HepG2 (cell line): Measurements from ENCODE around the gene FBXO24. TPM values are rescaled to one million over a fixed set of nuclear protein-coding genes. Genes with fewer than 3 reads are reported as not detected.
A peak's percentile ranks its signal among the peaks of the same experiment; 100 is the strongest.

ENCODE experiments used
- ATAC-seq: fragments of 200-7000 bp; cut with Tn5 transposase; 3 replicates; pipeline ENCODE4 v1.9.1; 2020; ENCODE audit warnings: mild to moderate bottlenecking, moderate library complexity
- Bru-seq: library from RNA; stranded (reverse); fragments of 400-500 nt; gene quantifications from one replicate; lab custom pipeline; 2021; lab: Mats Ljungman, UMichigan
- BruChase-seq, 2 experiments: library from RNA; stranded (reverse); fragments of 400-500 nt; gene quantifications; one replicate each; lab custom pipeline; 2021; lab: Mats Ljungman, UMichigan
- BruUV-seq: library from RNA; stranded (reverse); fragments of 400-500 nt; replicated peaks from 2 replicates; lab custom pipeline; 2021; lab: Mats Ljungman, UMichigan
- CTCF ChIA-PET: fragments of 300-600 bp; formaldehyde crosslinking; extraction: SDS; loops from one replicate; lab custom pipeline; 2021; ENCODE audit warnings: low total read pairs, inconsistent platforms, low intra/inter-chr PET ratio; lab: Yijun Ruan, JAX
- POLR2A ChIA-PET: fragments of 350-600 bp; sonication (Branson Sonifier 250); formaldehyde crosslinking; loops from one replicate; lab custom pipeline; 2020; ENCODE audit warnings: antibody characterized with exemption, inconsistent platforms; lab: Yijun Ruan, JAX
- DNase-seq: peaks from one replicate; pipeline ENCODE4 v3.0.0-alpha.2; 2015; ENCODE audit warnings: low spot score
- FAIRE-seq: peaks from 3 replicates; lab custom pipeline; 2011; peaks lifted over from hg19 to GRCh38; lab: Jason Lieb, UNC
- H2AFZ ChIP-seq: one replicate; pipeline ENCODE4 v1.6.1; 2011; ENCODE audit warnings: low read length, inconsistent platforms
- H3K27ac ChIP-seq: fragments of 300-600 bp; 3 replicates; pipeline ENCODE4 v1.8.0; 2011; ENCODE audit warnings: mixed run types, mild to moderate bottlenecking, mixed read lengths, low read length, inconsistent platforms; ENCODE audit not compliant: insufficient read depth; ENCODE audit errors: extremely low read length
- H3K27me3 ChIP-seq, 2 experiments: fragments of 200-600 bp in 1 of 2; 2 replicates in 1 of 2; 3 replicates in 1 of 2; pipeline versions ENCODE4 v1.6.0 to v1.8.0; 2011; ENCODE audit warnings: low read length in 2 of 2, mild to moderate bottlenecking in 2 of 2, moderate library complexity in 2 of 2, inconsistent platforms in 1 of 2; ENCODE audit not compliant: insufficient read depth in 2 of 2, control insufficient read depth in 1 of 2
- H3K36me3 ChIP-seq, 2 experiments: fragments of 200-600 bp in 1 of 2; replicated peaks in 1 of 2; 2 replicates in 1 of 2; 3 replicates in 1 of 2; pipeline versions ENCODE4 v1.5.1 to v1.8.0; 2011; ENCODE audit warnings: low read length in 2 of 2, inconsistent platforms in 1 of 2; ENCODE audit not compliant: insufficient read depth in 2 of 2, control insufficient read depth in 1 of 2
- H3K4me1 ChIP-seq: 2 replicates; pipeline ENCODE4 v1.5.1; 2012; ENCODE audit warnings: low read length, inconsistent platforms; ENCODE audit not compliant: insufficient read depth
- H3K4me2 ChIP-seq: 2 replicates; pipeline ENCODE4 v1.6.0; 2011; ENCODE audit warnings: low read depth, low read length, inconsistent platforms
- H3K4me3 ChIP-seq, 3 experiments: fragments of 200-600 bp in 1 of 3; sonication (generic), shearing (Covaris generic) in 1 of 3; replicated peaks in 1 of 3; 2 replicates each; pipeline ENCODE4 v1.5.1; 2011 to 2016; ENCODE audit warnings: low read length in 3 of 3, inconsistent platforms in 2 of 3, low read depth in 2 of 3, mild to moderate bottlenecking in 2 of 3, control low read depth in 1 of 3, mixed read lengths in 1 of 3; ENCODE audit not compliant: insufficient read depth in 1 of 3
- H3K79me2 ChIP-seq: one replicate; pipeline ENCODE4 v1.6.1; 2011; ENCODE audit warnings: low read length, inconsistent platforms; ENCODE audit not compliant: insufficient read depth
- H3K9ac ChIP-seq: 2 replicates; pipeline ENCODE4 v1.6.0; 2011; ENCODE audit warnings: mild to moderate bottlenecking, low read depth, low read length, inconsistent platforms; ENCODE audit not compliant: insufficient read depth
- H3K9me3 ChIP-seq: 2 replicates; pipeline ENCODE4 v1.5.1; 2012; ENCODE audit warnings: mild to moderate bottlenecking, low read length
- H4K20me1 ChIP-seq: 2 replicates; pipeline ENCODE4 v1.6.0; 2011; ENCODE audit warnings: inconsistent platforms, mild to moderate bottlenecking, low read length, moderate library complexity; ENCODE audit not compliant: insufficient read depth
- HDAC2 ChIP-seq: sonication (generic); formaldehyde crosslinking; IDR thresholded peaks from 2 replicates; pipeline ENCODE4 v1.4.0; 2020; ENCODE audit warnings: missing genetic modification reagents
- HOXA3 ChIP-seq: sonication (generic); formaldehyde crosslinking; IDR thresholded peaks from 2 replicates; pipeline ENCODE4 v1.5.0; 2020; ENCODE audit warnings: missing genetic modification reagents
- MAX ChIP-seq: IDR thresholded peaks from 2 replicates; pipeline ENCODE4 v1.6.1; 2012; ENCODE audit warnings: inconsistent platforms
- NFYB ChIP-seq: sonication (generic); formaldehyde crosslinking; IDR thresholded peaks from 2 replicates; pipeline ENCODE4 v1.4.0; 2020; ENCODE audit warnings: missing genetic modification reagents
- PCBP1 ChIP-seq: fragments of 200-400 bp; formaldehyde crosslinking; IDR thresholded peaks from 2 replicates; pipeline ENCODE4 v1.6.1; 2017; ENCODE audit warnings: mild to moderate bottlenecking, low read depth, low read length, borderline replicate concordance
- PHF20 ChIP-seq: sonication (generic); formaldehyde crosslinking; IDR thresholded peaks from 2 replicates; pipeline ENCODE4 v1.5.0; 2020; ENCODE audit warnings: mild to moderate bottlenecking, missing genetic modification reagents
- PHF5A ChIP-seq: IDR thresholded peaks from one replicate; pipeline ENCODE4 v1.6.1; 2018; ENCODE audit warnings: low read depth, missing genetic modification reagents; ENCODE audit not compliant: unreplicated experiment
- TFE3 ChIP-seq: IDR thresholded peaks from 2 replicates; pipeline ENCODE4 v1.6.1; 2016
- ZBTB10 ChIP-seq: sonication (generic); formaldehyde crosslinking; IDR thresholded peaks from 2 replicates; pipeline ENCODE4 v1.4.0; 2020; ENCODE audit warnings: missing genetic modification reagents, borderline replicate concordance
- ZFP90 ChIP-seq: sonication (generic); formaldehyde crosslinking; IDR thresholded peaks from 2 replicates; pipeline ENCODE4 v1.8.0; 2022; ENCODE audit warnings: missing genetic modification reagents, mild to moderate bottlenecking, inconsistent platforms, borderline replicate concordance
- ZNF713 ChIP-seq: sonication (generic); formaldehyde crosslinking; IDR thresholded peaks from 2 replicates; pipeline ENCODE4 v1.4.0; 2020; ENCODE audit warnings: mild to moderate bottlenecking, missing genetic modification reagents
- WGBS: methylation state at CpG from one replicate; pipeline ENCODE4 v1.1.6; 2017; ENCODE audit warnings: low lambda C conversion rate; 5-methylcytosine and 5-hydroxymethylcytosine counted together
- in situ Hi-C: cut with HindIII; loops from 2 replicates; pipeline ENCODE4 v1.10.0; 2017; ENCODE audit warnings: low pct_unique_long_range_greater_than_20kb; ENCODE audit not compliant: extremely low pct_ligation_motif_present
- intact Hi-C: fragments of 100-400 bp; cut with micrococcal nuclease; formaldehyde crosslinking; loops from one replicate; pipeline ENCODE4 v1.10.0; 2022; ENCODE audit not compliant: unreplicated experiment
- long read RNA-seq, 2 experiments: library from RNA in 1 of 2; library from polyadenylated mRNA in 1 of 2; stranded (forward) in 1 of 2; unstranded in 1 of 2; transcript quantifications; one replicate each; pipeline ENCODE4 v2.0.0, GENCODE V29; 2019 to 2022
- polyA minus RNA-seq, 3 experiments: library from RNA; depleted of rRNA, polyadenylated mRNA; stranded (reverse); fragments of >200 nt; gene quantifications; 2 replicates each; pipeline ENCODE4 v1.2.3, GENCODE V29; 2011; ENCODE audit warnings: low replicate concordance in 1 of 3
- polyA plus RNA-seq, 8 experiments: library from polyadenylated mRNA; depleted of rRNA in 3 of 8; stranded (reverse) in 7 of 8; unstranded in 1 of 8; fragments of >200 nt; fragmentation: Illumina TruSeq in 4 of 8; extraction: Trizol in 4 of 8; gene quantifications; 2 replicates each; pipeline versions ENCODE4 v1.2.1 to v1.2.3, GENCODE V29; 2011 to 2016; ENCODE audit warnings: low read depth in 4 of 8, missing spikeins in 1 of 8, mixed read lengths in 1 of 8; ENCODE audit not compliant: insufficient read depth in 1 of 8
- total RNA-seq, 5 experiments: library from RNA; depleted of rRNA; stranded (reverse); fragments of >200 nt; fragmentation: Illumina TruSeq; extraction: Trizol; gene quantifications; 2 replicates each; pipeline ENCODE4 v1.2.3, GENCODE V29; 2016; ENCODE audit warnings: low read depth in 1 of 5

The FBXO24 gene
- total RNA-seq (2016; rRNA removed; fragmentation: Illumina TruSeq; extraction: Trizol) (0.13 and 0.20 TPM in 2 replicates), polyA plus RNA-seq (2011; rRNA removed) (0.31 and 0.55 TPM in 2 replicates), polyA minus RNA-seq (2011; rRNA and poly(A)+ RNA removed; ENCODE audit: low replicate concordance) (0.80 and 0.94 TPM in 2 replicates), Bru-seq, nascent RNA (percentile 26 among the genes with signal in this experiment), BruChase-seq, experiment 1, labeled RNA remaining after a 6-hour chase (percentile 36 among the genes with signal in this experiment), BruChase-seq, experiment 2, labeled RNA remaining after a 2-hour chase (percentile 32 among the genes with signal in this experiment)
- 0.18 and 0.61 TPM in 2 replicates for total RNA-seq (2016; cell fraction: cytosol; rRNA removed; fragmentation: Illumina TruSeq; extraction: Trizol; ENCODE audit: low read depth)
- total RNA-seq (2016; cell fraction: insoluble cytoplasmic fraction; rRNA removed; fragmentation: Illumina TruSeq; extraction: Trizol): 0.24 TPM in 1 of 2 replicates, not detected in the other
- 0.12 and 0.21 TPM in 2 replicates for total RNA-seq (2016; cell fraction: membrane; rRNA removed; fragmentation: Illumina TruSeq; extraction: Trizol)
- total RNA-seq (2016; cell fraction: nucleus; rRNA removed; fragmentation: Illumina TruSeq; extraction: Trizol): 0.56 TPM in 1 of 2 replicates, not detected in the other
- polyA plus RNA-seq (2011; cell fraction: cytosol; rRNA removed): 0.31 and 0.32 TPM in 2 replicates
- 2.0 and 2.1 TPM in 2 replicates for polyA plus RNA-seq (2011; cell fraction: nucleus; rRNA removed)
- polyA plus RNA-seq (2012): 0.15 and 0.31 TPM in 2 replicates
- polyA plus RNA-seq (2016; cell fraction: cytosol; fragmentation: Illumina TruSeq; extraction: Trizol; ENCODE audit: low read depth): 0.08 and 0.10 TPM in 2 replicates
- 0.21 and 0.26 TPM in 2 replicates for polyA plus RNA-seq (2016; cell fraction: insoluble cytoplasmic fraction; fragmentation: Illumina TruSeq; extraction: Trizol; ENCODE audit: low read depth)
- 0.14 and 0.22 TPM in 2 replicates for polyA plus RNA-seq (2016; cell fraction: membrane; fragmentation: Illumina TruSeq; extraction: Trizol; ENCODE audit: low read depth)
- 0.38 and 0.51 TPM in 2 replicates for polyA plus RNA-seq (2016; cell fraction: nucleus; fragmentation: Illumina TruSeq; extraction: Trizol; ENCODE audit: insufficient read depth, low read depth)
- polyA minus RNA-seq (2011; cell fraction: cytosol; rRNA and poly(A)+ RNA removed): not detected in 2 replicates
- polyA minus RNA-seq (2011; cell fraction: nucleus; rRNA and poly(A)+ RNA removed): 0.26 and 0.50 TPM in 2 replicates
- long read RNA-seq, experiment 1: 0 reads
- long read RNA-seq, experiment 2: 0 reads

GRCh38 chr7:100586266-100587025 lies at the start of gene FBXO24:
FBXO24 (plus strand) TSS chr7:100586328; CDS start chr7:100586626, 298 bp downstream.
- Histone ChIP-seq H3K4me2 (peak within 1 kb of the TSS; percentile 100), H3K4me3 (peak within 1 kb of the TSS; percentile 80 to 98 (median 86)), H3K4me1 (peaks cover 56% of the 10 kb centered on the region), H3K9me3 (no peaks in the 10 kb centered on the region), H3K36me3 (peaks cover 2 to 6% of the 10 kb centered on the region in 2 experiments; a peak in 4 of 5 replicates), H3K9ac (peak within 1 kb of the TSS; percentile 94), H3K27ac (peak within 1 kb of the TSS; percentile 81), H4K20me1 (peaks cover 8% of the 10 kb centered on the region; the same call in 1 of the 2 replicates), H2AFZ (peak within 1 kb of the TSS; percentile 91), H3K27me3 (peaks cover 0 to 7% of the 10 kb centered on the region in 2 experiments; a peak in 3 of 5 replicates), H3K79me2 (peaks cover 6% of the 10 kb centered on the region)
- POLR2A ChIA-PET: interaction anchor here (0.5 to 4.1 kb wide), 60 partner anchors 8 to 531 kb away, joined by 3 to 73 read pairs (median 4); partner anchors contain the start of genes ACTL6B, AGFG2, EPHB4 and EPO
- intact Hi-C loops: loop anchor here (1.0 kb wide), 1 partner anchor 26 kb away; the partner anchor contains the start of gene MOSPD3
- under 1% methylated on average over 17 of the region's 53 CpGs for WGBS
- no TSS peak for BruUV-seq
- DNase-seq: peak; percentile 99
- ATAC-seq: peak; percentile 91
- CTCF ChIA-PET: interaction anchor here (1.2 kb wide), 1 partner anchor 117 kb away, joined by 3 read pairs; no protein-coding TSS in a partner anchor
- in situ Hi-C loops: no loop called here
- peak; percentile 99 for FAIRE-seq
- TF ChIP-seq ZNF713 (CRISPR knock-in tag) (no peak), ZBTB10 (CRISPR knock-in tag) (no peak), PCBP1 (0 out of 2 replicates have a peak, but pooled peaks have one; percentile 38), HOXA3 (0 out of 2 replicates have a peak, but pooled peaks have one; percentile 22), NFYB (CRISPR knock-in tag) (peak; percentile 96), ZFP90 (CRISPR knock-in tag) (peak; percentile 27; the same call in 1 of the 2 replicates), PHF5A (CRISPR knock-in tag) (peak; percentile 2), TFE3 (CRISPR knock-in tag) (0 out of 2 replicates have a peak, but pooled peaks have one; percentile 13), MAX (0 out of 2 replicates have a peak, but pooled peaks have one; percentile 28), PHF20 (CRISPR knock-in tag) (peak; percentile 4; the same call in 1 of the 2 replicates), HDAC2 (CRISPR knock-in tag) (0 out of 2 replicates have a peak, but pooled peaks have one; percentile 0)
